Pancreas (tissue), 10 donors: ENCODE measurements around the gene PTPRD. TPM values are rescaled to one million over a fixed set of nuclear protein-coding genes. Genes with fewer than 3 reads are reported as not detected.

Experiments used
- ATAC-seq, 4 donors: fragments of 200-7000 bp; cut with Tn5 transposase; one replicate each; pipeline versions ENCODE4 v1.8.0 to v1.9.1; 2020; ENCODE audit warnings: mild to moderate bottlenecking in 4 of 4, moderate library complexity in 4 of 4
- DNase-seq, 6 donors: peaks; one replicate each; pipeline ENCODE4 v3.0.0-alpha.2; 2020
- FAIRE-seq: peaks from 2 replicates; lab custom pipeline; 2012; peaks lifted over from hg19 to GRCh38; lab: Jason Lieb, UNC
- H3K27ac ChIP-seq, 4 donors: fragments of 200-600 bp; sonication (generic); 1 replicate in 3 of 4; 2 replicates in 1 of 4; pipeline versions ENCODE4 v1.5.0 to v1.8.0; 2020
- H3K27me3 ChIP-seq, 4 donors: fragments of 200-600 bp; one replicate each; pipeline ENCODE4 v1.8.0; 2021
- H3K36me3 ChIP-seq, 3 donors: fragments of 200-600 bp; sonication (generic) in 1 of 3; one replicate each; pipeline versions ENCODE4 v1.5.0 to v1.8.0; 2020 to 2021
- H3K4me1 ChIP-seq, 3 donors: fragments of 200-600 bp; one replicate each; pipeline ENCODE4 v1.8.0; 2021
- H3K4me3 ChIP-seq, 4 donors: fragments of 200-600 bp; sonication (generic) in 2 of 4; one replicate each; pipeline versions ENCODE4 v1.5.0 to v1.8.0; 2020 to 2021
- H3K9me3 ChIP-seq, 4 donors: fragments of 200-600 bp; one replicate each; pipeline ENCODE4 v1.8.0; 2021
- CTCF ChIP-seq, 4 donors: fragments of 200-600 bp; sonication (generic) in 3 of 4; IDR thresholded peaks; one replicate each; pipeline versions ENCODE4 v1.5.0 to v1.8.0; 2021; ENCODE audit warnings: antibody characterized with exemption in 4 of 4
- WGBS, 2 donors: extraction: QIAGEN DNeasy Blood & Tissue Kit; methylation state at CpG; one replicate each; pipeline ENCODE4 v1.1.7; 2013; 5-methylcytosine and 5-hydroxymethylcytosine counted together
- intact Hi-C, 3 donors: fragments of 100-400 bp; cut with DNase I; formaldehyde crosslinking; loops; one replicate each; pipeline versions ENCODE4 v1.11.1 to v1.14.2; 2022
- polyA plus RNA-seq, 2 donors: library from polyadenylated mRNA; stranded (reverse); fragments of 200-250 nt; gene quantifications; one replicate each; pipeline ENCODE4 v1.2.3, GENCODE V29; 2013
- total RNA-seq, 6 donors: library from RNA; stranded (reverse); fragmentation: NEBNext Ultra II Directional in 4 of 6; extraction: Animal tissue kit (Norgen Biotek cat#: 25700) in 4 of 6; gene quantifications; one replicate each; pipeline versions ENCODE4 v1.2.1 to v1.2.4, GENCODE V29; 2021 to 2023
- donor health status: healthy with polysubstance abuse.
- donor health status: DM: no; HTN: no; CAD: no; lungs with moderate emphysema.
- donor health status: DM: no; HTN: no; CAD: no.
- donor health status: control.
- donor health status: control.
- donor health status: Bipolar disorder and iron deficiency.
- donor health status: DM: yes; HTN: yes; CAD: no.
- donor health status: DM: no; HTN: no; CAD: no.
- donor health status: DM: no; HTN: no; CAD: no.
- donor health status: DM: yes; HTN: yes; CAD: no.

Gene PTPRD
- total and polyA plus RNA-seq, 8 donors: 2.1 to 21.7 (median 5.1) TPM

- DNase-seq: no peak
- Histone ChIP-seq H3K4me3 (no peak overlapping the region), H3K4me1 (no peaks in the 10 kb centered on the region), H3K27me3 (no peaks in the 10 kb centered on the region), H3K27ac (no peak overlapping the region), H3K9me3 (no peaks in the 10 kb centered on the region), H3K36me3 (no peaks in the 10 kb centered on the region)
- intact Hi-C loops: loop anchor here in 1 of 3 donors (10.0 kb wide), 1 partner anchor 1326 kb away; no protein-coding TSS in a partner anchor
- no peak for FAIRE-seq
- ATAC-seq: no peak
- WGBS, 2 donors: 57 to 69% methylated on average over 2 of the region's 2 CpGs
- TF ChIP-seq CTCF (IDR thresholded peaks at IDR 0.05): no peak
Observed at GRCh38 chr9:8890695-8891094, 1722.1 kb downstream of the PTPRD start.

- H3K27ac ChIP-seq: no peak overlapping the region
- intact Hi-C loops: no loop called here
- H3K4me1 ChIP-seq: no peaks in the 10 kb centered on the region
- H3K4me3 ChIP-seq: no peak overlapping the region
- no peak for ATAC-seq
- no peaks in the 10 kb centered on the region for H3K9me3 ChIP-seq
- DNase-seq: no peak
- no peak for TF ChIP-seq CTCF (IDR thresholded peaks at IDR 0.05)
- WGBS, 2 donors: 94 to 100% methylated on average over 1 of the region's 1 CpG
- H3K27me3 ChIP-seq: no peaks in the 10 kb centered on the region
- H3K36me3 ChIP-seq: no peaks in the 10 kb centered on the region
- FAIRE-seq: no peak
Observed at GRCh38 chr9:8889100-8889499, 1723.7 kb downstream of the PTPRD start.

- Histone ChIP-seq H3K4me1 (no peaks in the 10 kb centered on the region), H3K27me3 (no peaks in the 10 kb centered on the region), H3K9me3 (no peaks in the 10 kb centered on the region), H3K36me3 (no peaks in the 10 kb centered on the region), H3K27ac (no peak overlapping the region), H3K4me3 (no peak overlapping the region)
- no peak for TF ChIP-seq CTCF (IDR thresholded peaks at IDR 0.05)
- DNase-seq (no peak), ATAC-seq (no peak), FAIRE-seq (no peak)
- WGBS, 2 donors: 67 to 69% methylated on average over 1 of the region's 1 CpG
- intact Hi-C loops: no loop called here
Observed at GRCh38 chr9:8888591-8888990, 1724.2 kb downstream of the PTPRD start.

- H3K9me3 ChIP-seq: no peaks in the 10 kb centered on the region
- no peak for TF ChIP-seq CTCF (IDR thresholded peaks at IDR 0.05)
- ATAC-seq: no peak
- no peak for DNase-seq
- H3K4me3 ChIP-seq: no peak overlapping the region
- 34 to 45% methylated on average over 1 of the region's 1 CpG for WGBS, 2 donors
- no peaks in the 10 kb centered on the region for H3K36me3 ChIP-seq
- H3K27ac ChIP-seq: no peak overlapping the region
- H3K27me3 ChIP-seq: no peaks in the 10 kb centered on the region
- FAIRE-seq: no peak
- H3K4me1 ChIP-seq: no peaks in the 10 kb centered on the region
- intact Hi-C loops: no loop called here
Observed at GRCh38 chr9:8887369-8887768, 1725.4 kb downstream of the PTPRD start.

- Histone ChIP-seq H3K4me1 (no peaks in the 10 kb centered on the region), H3K27ac (no peak overlapping the region), H3K27me3 (no peaks in the 10 kb centered on the region), H3K36me3 (no peaks in the 10 kb centered on the region), H3K4me3 (no peak overlapping the region), H3K9me3 (no peaks in the 10 kb centered on the region)
- no peak for FAIRE-seq
- DNase-seq: no peak
- intact Hi-C loops: no loop called here
- no peak for TF ChIP-seq CTCF (IDR thresholded peaks at IDR 0.05)
- WGBS, 2 donors: 17 to 34% methylated on average over 1 of the region's 1 CpG
- ATAC-seq: no peak
Observed at GRCh38 chr9:8883321-8883720, 1729.5 kb downstream of the PTPRD start.
